K562 (cell line): Measurements from ENCODE around the gene ANO4. TPM values are rescaled to one million over a fixed set of nuclear protein-coding genes. Genes with fewer than 3 reads are reported as not detected.

Experiments
- ATAC-seq: fragments of 200-7000 bp; cut with Tn5 transposase; 3 replicates; pipeline ENCODE4 v1.9.1; 2020; ENCODE audit warnings: moderate library complexity
- BruUV-seq: library from RNA; stranded (reverse); fragments of 400-500 nt; replicated peaks from 2 replicates; lab custom pipeline; 2021; lab: Mats Ljungman, UMichigan
- CTCF ChIA-PET: fragments of 300-600 bp; formaldehyde crosslinking; extraction: SDS; loops from one replicate; lab custom pipeline; 2021; ENCODE audit warnings: low intra/inter-chr PET ratio; lab: Yijun Ruan, JAX
- POLR2A ChIA-PET: fragments of 300-600, 350-650 bp; sonication (Branson Sonifier 250); formaldehyde crosslinking; extraction: SDS; loops from one replicate; lab custom pipeline; 2021; ENCODE audit warnings: antibody characterized with exemption, inconsistent platforms; lab: Yijun Ruan, JAX
- DNase-seq, 4 experiments: peaks; one replicate each; pipeline versions ENCODE4 v3.0.0 to v3.0.0-alpha.2; 2011 to 2018; ENCODE audit warnings: low spot score in 3 of 4, mixed read lengths in 3 of 4; ENCODE audit errors: extremely low read depth in 1 of 4
- FAIRE-seq: peaks from 2 replicates; lab custom pipeline; 2011; peaks lifted over from hg19 to GRCh38; lab: Jason Lieb, UNC
- H2AFZ ChIP-seq: 2 replicates; pipeline ENCODE4 v1.6.0; 2011; ENCODE audit warnings: low read depth, low read length, control low read depth, inconsistent platforms
- H3K27ac ChIP-seq: fragments of 200-600 bp; 3 replicates; pipeline ENCODE4 v1.8.0; 2011; ENCODE audit warnings: low read depth, mild to moderate bottlenecking, control low read depth, inconsistent platforms, low read length, moderate library complexity, mixed read lengths; ENCODE audit errors: extremely low read depth
- H3K27me3 ChIP-seq, 2 experiments: fragments of 300-600 bp in 1 of 2; 2 replicates in 1 of 2; 3 replicates in 1 of 2; pipeline versions ENCODE4 v1.6.0 to v1.8.0; 2011; ENCODE audit warnings: inconsistent platforms in 2 of 2, low read length in 2 of 2, mild to moderate bottlenecking in 1 of 2, mixed read lengths in 1 of 2, moderate library complexity in 1 of 2; ENCODE audit not compliant: control insufficient read depth in 2 of 2, insufficient read depth in 2 of 2
- H3K36me3 ChIP-seq: fragments of 300-600 bp; 3 replicates; pipeline ENCODE4 v1.8.0; 2011; ENCODE audit warnings: mild to moderate bottlenecking, low read length, inconsistent platforms; ENCODE audit not compliant: control insufficient read depth, insufficient read depth
- H3K4me1 ChIP-seq, 2 experiments: fragments of 200-600 bp in 1 of 2; replicated peaks in 1 of 2; 2 replicates in 1 of 2; 3 replicates in 1 of 2; pipeline versions ENCODE4 v1.5.1 to v1.8.0; 2011; ENCODE audit warnings: inconsistent platforms in 2 of 2, low read length in 2 of 2, mild to moderate bottlenecking in 1 of 2, mixed read lengths in 1 of 2, moderate library complexity in 1 of 2; ENCODE audit not compliant: control insufficient read depth in 2 of 2, insufficient read depth in 2 of 2
- H3K4me2 ChIP-seq: 2 replicates; pipeline ENCODE4 v1.6.1; 2011; ENCODE audit warnings: low read length, control low read depth, inconsistent platforms, mixed read lengths; ENCODE audit not compliant: insufficient read depth
- H3K4me3 ChIP-seq: fragments of 200-600 bp; sonication (generic), shearing (Covaris generic); 2 replicates; pipeline ENCODE4 v1.5.1; 2016; ENCODE audit warnings: control low read depth, inconsistent platforms
- H3K79me2 ChIP-seq: fragments of 200-600 bp; 3 replicates; pipeline ENCODE4 v1.8.0; 2011; ENCODE audit warnings: low read length, inconsistent platforms; ENCODE audit not compliant: control insufficient read depth, insufficient read depth
- H3K9ac ChIP-seq, 2 experiments: 2 replicates each; pipeline versions ENCODE4 v1.6.0 to v1.6.1; 2011; ENCODE audit warnings: low read depth in 2 of 2, low read length in 2 of 2, control low read depth in 1 of 2, inconsistent platforms in 1 of 2, mild to moderate bottlenecking in 1 of 2, mixed read lengths in 1 of 2; ENCODE audit not compliant: insufficient read depth in 1 of 2
- H3K9me1 ChIP-seq: one replicate; pipeline ENCODE4 v1.6.0; 2011; ENCODE audit warnings: inconsistent platforms, mild to moderate bottlenecking, low read length, moderate library complexity; ENCODE audit not compliant: control insufficient read depth, insufficient read depth
- H3K9me3 ChIP-seq: replicated peaks from 2 replicates; pipeline ENCODE4 v1.5.1; 2011; ENCODE audit warnings: low read depth, low read length, inconsistent platforms; ENCODE audit not compliant: control insufficient read depth, insufficient read depth
- H4K20me1 ChIP-seq: replicated peaks from 2 replicates; pipeline ENCODE4 v1.6.1; 2011; ENCODE audit warnings: low read length, inconsistent platforms, mixed read lengths; ENCODE audit not compliant: control insufficient read depth, insufficient read depth
- ARNT ChIP-seq, 2 experiments: fragments of 450-650 bp; IDR thresholded peaks; 2 replicates each; pipeline ENCODE4 v1.6.1; 2016; ENCODE audit warnings: mild to moderate bottlenecking in 1 of 2
- BRD4 ChIP-seq: fragments of 200-600 bp; sonication (generic); IDR thresholded peaks from 2 replicates; pipeline ENCODE4 v1.6.1; 2017; ENCODE audit warnings: inconsistent platforms
- CXXC5 ChIP-seq: fragments of 250-450 bp; sonication (Bioruptor Pico); IDR thresholded peaks from 2 replicates; pipeline ENCODE4 v1.8.0; 2022; ENCODE audit warnings: inconsistent platforms, mild to moderate bottlenecking, moderate library complexity
- DPF2 ChIP-seq: fragments of 450-650 bp; IDR thresholded peaks from 2 replicates; pipeline ENCODE4 v1.6.1; 2016
- EP400 ChIP-seq: fragments of 450-650 bp; IDR thresholded peaks from 2 replicates; pipeline ENCODE4 v1.6.1; 2017; ENCODE audit warnings: antibody characterized with exemption, mild to moderate bottlenecking, moderate library complexity
- KLF16 ChIP-seq: IDR thresholded peaks from 2 replicates; pipeline ENCODE4 v1.6.1; 2016; ENCODE audit warnings: antibody characterized with exemption
- NCOA6 ChIP-seq: fragments of 450-650 bp; IDR thresholded peaks from 2 replicates; pipeline ENCODE4 v1.6.1; 2017; ENCODE audit warnings: mild to moderate bottlenecking
- PHB2 ChIP-seq: fragments of 450-650 bp; IDR thresholded peaks from 2 replicates; pipeline ENCODE4 v1.6.1; 2017; ENCODE audit warnings: low read depth
- U2AF2 ChIP-seq: fragments of 200-400 bp; formaldehyde crosslinking; optimal IDR thresholded peaks from 2 replicates; pipeline ENCODE3; 2017; ENCODE audit warnings: low read depth, mild to moderate bottlenecking, low read length
- ZNF165 ChIP-seq: fragments of 250-450 bp; sonication (Bioruptor Pico); IDR thresholded peaks from 2 replicates; pipeline ENCODE4 v1.4.0; 2020; ENCODE audit warnings: borderline replicate concordance
- WGBS: fragments of 100-300 bp; shearing (Covaris generic); methylation state at CpG from one replicate; pipeline ENCODE4 v1.1.6; 2016; ENCODE audit warnings: low coverage, mixed read lengths; ENCODE audit not compliant: insufficient coverage; ENCODE audit errors: missing lambda C conversion rate; 5-methylcytosine and 5-hydroxymethylcytosine counted together
- in situ Hi-C: fragments of 300-500 bp; cut with MboI; formaldehyde crosslinking; loops from 4 replicates; pipeline ENCODE4 v1.15.0; 2018; ENCODE audit warnings: inconsistent platforms, mixed read lengths
- intact Hi-C: fragments of 100-400 bp; cut with micrococcal nuclease; formaldehyde crosslinking; loops from 2 replicates; pipeline ENCODE4 v1.14.2; 2022
- polyA plus RNA-seq, 8 experiments: library from polyadenylated mRNA; depleted of rRNA in 4 of 8; stranded (reverse) in 5 of 8; unstranded in 3 of 8; fragments of >200 nt; fragmentation: Nextera tagmentation in 2 of 8; fragmentation: Illumina TruSeq in 1 of 8; extraction: Ambion mirVana in 2 of 8; extraction: Trizol in 1 of 8; gene quantifications; 2 replicates each; pipeline versions ENCODE4 v1.2.1 to v1.2.3, GENCODE V29; 2011 to 2014; ENCODE audit warnings: inconsistent platforms in 1 of 8, missing spikeins in 1 of 8
- total RNA-seq, 7 experiments: library from RNA; depleted of rRNA in 6 of 7; stranded (reverse); fragments of >200 nt in 6 of 7; fragmentation: Illumina TruSeq in 2 of 7; extraction: Trizol in 2 of 7; gene quantifications; 2 replicates each; pipeline versions ENCODE4 v1.2.1 to v1.2.3, GENCODE V29; 2011 to 2021; ENCODE audit warnings: low replicate concordance in 1 of 7
- TF ChIP-seq, protein P1 (sequence below): fragments of 450-650 bp; formaldehyde crosslinking; IDR thresholded peaks from 2 replicates; pipeline ENCODE4 v1.4.0; 2020; ENCODE audit warnings: mild to moderate bottlenecking, moderate library complexity
- TF ChIP-seq, protein P2 (sequence below): fragments of 450-650 bp; IDR thresholded peaks from 2 replicates; pipeline ENCODE4 v1.6.1; 2016

ANO4 gene
- total and polyA plus RNA-seq, 9 of the 15 experiments (the other 6 are each of a cell fraction or from before 2014, with no cell fraction given) = not detected

DNA sequence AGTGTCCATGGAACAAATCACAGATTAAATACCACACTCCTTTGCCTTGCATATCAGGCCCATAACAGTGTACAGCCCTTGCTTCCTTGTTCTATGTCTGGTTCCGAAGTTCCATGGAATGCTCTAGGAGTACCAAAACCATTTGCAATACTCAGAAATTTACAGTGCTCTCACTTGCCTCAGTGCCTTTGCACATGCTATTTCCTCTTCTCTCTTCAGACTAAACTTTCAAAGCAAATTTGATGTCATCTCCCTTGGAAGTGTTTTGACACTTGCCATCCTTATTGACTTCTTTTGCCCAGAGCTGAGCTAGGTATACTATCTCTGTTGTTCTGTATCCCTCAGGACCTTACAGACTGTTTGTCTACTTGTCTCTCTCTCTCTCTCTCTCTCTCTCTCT, 6.1 kb downstream of the ANO4 start (continued):
- TF ChIP-seq, protein P1, sequence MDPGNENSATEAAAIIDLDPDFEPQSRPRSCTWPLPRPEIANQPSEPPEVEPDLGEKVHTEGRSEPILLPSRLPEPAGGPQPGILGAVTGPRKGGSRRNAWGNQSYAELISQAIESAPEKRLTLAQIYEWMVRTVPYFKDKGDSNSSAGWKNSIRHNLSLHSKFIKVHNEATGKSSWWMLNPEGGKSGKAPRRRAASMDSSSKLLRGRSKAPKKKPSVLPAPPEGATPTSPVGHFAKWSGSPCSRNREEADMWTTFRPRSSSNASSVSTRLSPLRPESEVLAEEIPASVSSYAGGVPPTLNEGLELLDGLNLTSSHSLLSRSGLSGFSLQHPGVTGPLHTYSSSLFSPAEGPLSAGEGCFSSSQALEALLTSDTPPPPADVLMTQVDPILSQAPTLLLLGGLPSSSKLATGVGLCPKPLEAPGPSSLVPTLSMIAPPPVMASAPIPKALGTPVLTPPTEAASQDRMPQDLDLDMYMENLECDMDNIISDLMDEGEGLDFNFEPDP (CRISPR knock-in tag) = no peak
- TF ChIP-seq PHB2 (no peak), EP400 (no peak)

DNA sequence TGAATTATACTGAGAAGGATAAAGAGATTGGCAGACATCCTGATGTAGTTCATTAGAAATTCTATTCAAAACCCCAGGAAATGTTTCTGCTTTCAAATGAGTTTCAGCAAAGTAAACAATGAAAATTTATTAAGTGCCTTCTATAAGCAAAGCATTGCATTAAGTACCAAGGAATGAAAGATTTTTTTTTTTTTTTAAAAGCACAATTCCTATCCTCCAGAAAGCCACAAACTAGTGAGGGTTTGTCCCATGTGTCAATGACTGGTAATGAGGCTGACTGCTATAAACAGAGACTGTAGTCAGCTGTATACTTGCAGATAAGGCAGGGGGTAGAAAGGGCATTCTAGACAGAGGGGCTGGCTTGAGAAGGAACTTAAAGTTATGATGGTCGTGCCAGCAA, 6.7 kb downstream of the ANO4 start:
- 0% methylated on average over 1 of the region's 1 CpG for WGBS
- in situ Hi-C loops = no loop called here
- no TSS peak for BruUV-seq
- no peaks in the 10 kb centered on the region for H3K9me1 ChIP-seq
- H3K79me2 ChIP-seq = no peaks in the 10 kb centered on the region
- intact Hi-C loops = no loop called here
- no peak for FAIRE-seq
- CTCF ChIA-PET = no interaction called here
- POLR2A ChIA-PET = no interaction called here
- H3K4me1 ChIP-seq = no peaks in the 10 kb centered on the region
- H3K9me3 ChIP-seq = no peaks in the 10 kb centered on the region
- no peak for DNase-seq
- no peaks in the 10 kb centered on the region for H3K27me3 ChIP-seq
- H3K27ac ChIP-seq = no peak overlapping the region
- no peaks in the 10 kb centered on the region for H3K36me3 ChIP-seq
- TF ChIP-seq ARNT (IDR thresholded peaks at IDR 0.05) (no peak), DPF2 (no peak), U2AF2 (no peak), NCOA6 (no peak), CXXC5 (no peak), BRD4 (no peak), ZNF165 (CRISPR knock-in tag) (no peak), KLF16 (no peak)
- TF ChIP-seq, protein P2, sequence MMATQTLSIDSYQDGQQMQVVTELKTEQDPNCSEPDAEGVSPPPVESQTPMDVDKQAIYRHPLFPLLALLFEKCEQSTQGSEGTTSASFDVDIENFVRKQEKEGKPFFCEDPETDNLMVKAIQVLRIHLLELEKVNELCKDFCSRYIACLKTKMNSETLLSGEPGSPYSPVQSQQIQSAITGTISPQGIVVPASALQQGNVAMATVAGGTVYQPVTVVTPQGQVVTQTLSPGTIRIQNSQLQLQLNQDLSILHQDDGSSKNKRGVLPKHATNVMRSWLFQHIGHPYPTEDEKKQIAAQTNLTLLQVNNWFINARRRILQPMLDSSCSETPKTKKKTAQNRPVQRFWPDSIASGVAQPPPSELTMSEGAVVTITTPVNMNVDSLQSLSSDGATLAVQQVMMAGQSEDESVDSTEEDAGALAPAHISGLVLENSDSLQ = no peak
- H3K4me2 ChIP-seq = no peak overlapping the region
- H3K9ac ChIP-seq = no peak overlapping the region
- no peak for ATAC-seq
- no peaks in the 10 kb centered on the region for H4K20me1 ChIP-seq
- H2AFZ ChIP-seq = no peak overlapping the region
- no peak overlapping the region for H3K4me3 ChIP-seq
